ENCODE data around the gene RNF213.
"Not testable (repeated sequence)": the region's sequence is repeated elsewhere in the genome, so short reads cannot be mapped to it uniquely, and the experiment has no call there.

RNF213 gene

DNA sequence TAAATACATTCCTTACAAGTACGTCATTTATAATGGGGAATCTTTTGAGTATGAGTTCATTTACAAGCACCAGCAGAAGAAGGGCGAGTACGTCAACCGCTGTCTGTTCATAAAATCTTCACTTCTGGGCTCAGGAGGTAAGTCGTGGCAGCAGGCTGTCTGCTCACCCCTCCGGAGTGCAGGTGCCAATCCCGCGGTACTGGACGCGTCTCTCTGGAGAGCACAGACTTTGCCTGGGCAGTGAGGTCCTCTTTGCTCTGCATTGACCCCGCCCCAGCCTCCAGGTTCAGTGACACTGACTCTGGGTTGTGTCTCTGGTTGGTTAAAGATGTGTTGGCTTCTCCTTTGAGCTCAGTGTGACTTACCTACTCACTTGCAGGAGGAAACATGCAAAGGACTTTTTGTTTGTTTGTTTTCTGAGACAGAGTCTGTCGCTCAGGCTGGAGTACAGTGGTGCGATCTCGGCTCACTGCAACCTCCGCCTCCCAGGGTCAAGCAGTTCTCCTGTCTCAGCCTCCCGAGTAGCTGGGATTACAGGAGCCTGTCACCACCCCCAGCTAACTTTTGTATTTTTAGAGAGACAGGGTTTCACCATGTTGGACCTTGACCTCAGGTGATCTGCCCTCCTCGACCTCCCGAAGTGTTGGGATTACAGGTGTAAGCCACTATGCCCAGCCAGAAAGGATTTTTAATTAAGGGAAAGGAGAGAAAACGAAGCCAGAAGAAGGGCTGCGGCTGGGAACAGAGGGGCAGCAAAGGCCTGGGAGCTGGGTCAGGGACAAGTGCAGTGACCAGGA is 31.2 kb downstream of the RNF213 start:
- in situ Hi-C loops (cut with MboI; ENCODE audit: low sequenced_read_pairs), result no loop called here

DNA sequence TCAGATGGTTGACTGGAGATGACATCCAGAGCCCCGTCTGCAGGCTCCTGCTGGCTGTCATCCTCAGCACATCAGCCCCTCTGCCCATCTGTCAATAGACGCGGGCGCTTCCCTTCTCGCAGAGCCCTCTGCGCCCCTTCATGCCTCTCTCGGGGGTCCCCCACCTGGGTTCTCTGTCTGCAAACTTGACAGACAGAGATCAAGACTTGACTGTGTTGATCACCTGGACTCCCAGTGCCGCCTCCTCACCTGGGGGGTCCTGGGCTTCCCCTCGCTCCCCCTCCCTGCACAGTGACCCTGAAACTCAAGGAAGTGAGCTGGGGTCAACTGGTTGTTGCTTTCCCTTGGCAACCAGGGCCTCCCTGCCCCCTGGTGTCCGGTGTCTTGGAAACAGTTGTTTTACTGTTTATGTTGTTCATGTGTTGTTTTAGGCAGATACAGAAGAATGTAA is 31.9 kb downstream of the RNF213 start:
- in situ Hi-C loops (cut with MboI; ENCODE audit: low sequenced_read_pairs), result no loop called here

DNA sequence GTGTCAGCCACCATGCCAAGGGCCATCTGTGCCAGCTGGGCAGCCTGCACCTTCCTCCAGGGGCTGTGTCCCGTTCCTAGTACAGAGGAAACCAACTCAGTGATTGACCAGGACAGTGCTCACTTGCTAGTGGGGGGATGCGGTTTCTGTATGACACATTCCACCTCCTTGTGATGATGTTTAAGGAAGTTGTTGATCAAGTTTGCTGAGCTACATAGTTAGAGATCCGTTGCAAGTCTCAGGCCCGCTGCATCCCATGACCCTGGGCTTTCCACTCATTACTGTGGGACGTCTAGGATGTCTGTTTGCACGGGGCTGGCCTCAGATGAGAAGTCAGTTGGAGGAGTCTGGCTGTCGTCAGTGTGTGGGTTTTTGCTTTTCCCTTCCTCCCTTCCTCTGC is 33.6 kb downstream of the RNF213 start:
- in situ Hi-C loops (cut with MboI; ENCODE audit: low sequenced_read_pairs), result no loop called here

DNA sequence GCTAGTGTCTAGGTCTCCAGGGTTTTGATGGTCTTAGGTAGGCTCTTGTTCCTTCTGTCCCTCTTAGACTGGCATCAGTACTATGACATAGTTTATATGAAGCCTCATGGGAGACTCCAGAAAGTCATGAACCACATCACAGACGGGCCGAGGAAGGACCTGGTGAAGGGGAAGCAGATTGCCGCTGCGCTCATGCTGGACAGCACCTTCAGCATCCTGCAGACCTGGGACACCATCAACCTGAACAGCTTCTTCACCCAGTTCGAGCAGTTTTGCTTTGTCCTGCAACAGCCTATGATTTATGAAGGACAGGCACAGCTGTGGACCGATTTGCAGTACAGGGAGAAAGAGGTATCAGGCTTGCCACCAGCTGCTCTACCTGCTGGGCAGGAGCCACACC is 34.0 kb downstream of the RNF213 start:
- in situ Hi-C loops (cut with MboI; ENCODE audit: low sequenced_read_pairs), result no loop called here

DNA sequence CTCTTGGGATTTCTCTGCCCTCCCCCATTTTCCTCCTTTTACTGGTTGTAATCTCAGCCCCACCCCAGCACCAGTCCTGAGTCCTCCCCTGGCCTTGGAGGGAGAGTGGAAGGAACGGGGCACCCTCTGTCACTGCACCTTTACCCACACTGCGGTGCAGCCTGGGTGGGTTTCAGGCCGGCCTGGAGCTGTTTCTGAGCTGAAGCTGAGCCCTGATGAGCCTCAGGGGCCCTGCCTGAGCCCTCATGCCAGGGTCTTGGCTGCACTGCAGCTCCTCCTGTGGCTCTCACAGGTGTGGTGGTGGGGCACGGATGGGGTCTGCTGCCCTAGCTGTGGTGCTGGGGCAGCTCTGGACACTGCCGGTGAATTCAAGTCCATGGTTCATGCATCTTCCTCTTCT is 34.5 kb downstream of the RNF213 start:
- in situ Hi-C loops (cut with MboI; ENCODE audit: low sequenced_read_pairs), result no loop called here

DNA sequence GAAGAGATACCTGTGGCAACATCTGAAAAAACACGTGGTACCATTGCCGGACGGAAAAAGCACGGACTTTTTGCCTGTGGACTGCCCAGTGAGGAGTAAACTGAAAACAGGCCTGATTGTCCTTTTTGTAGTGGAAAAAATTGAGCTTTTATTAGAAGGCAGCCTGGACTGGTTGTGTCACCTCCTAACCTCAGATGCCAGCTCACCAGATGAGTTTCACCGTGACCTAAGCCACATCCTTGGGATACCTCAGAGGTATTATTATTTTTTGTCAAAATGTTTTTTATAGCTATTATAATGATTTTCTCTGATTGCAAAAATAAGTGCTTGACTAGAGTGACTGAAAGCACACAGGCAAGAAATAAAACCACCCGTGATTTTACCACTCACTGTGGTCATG is 34.9 kb downstream of the RNF213 start:
- in situ Hi-C loops (cut with MboI; ENCODE audit: low sequenced_read_pairs), result no loop called here

DNA sequence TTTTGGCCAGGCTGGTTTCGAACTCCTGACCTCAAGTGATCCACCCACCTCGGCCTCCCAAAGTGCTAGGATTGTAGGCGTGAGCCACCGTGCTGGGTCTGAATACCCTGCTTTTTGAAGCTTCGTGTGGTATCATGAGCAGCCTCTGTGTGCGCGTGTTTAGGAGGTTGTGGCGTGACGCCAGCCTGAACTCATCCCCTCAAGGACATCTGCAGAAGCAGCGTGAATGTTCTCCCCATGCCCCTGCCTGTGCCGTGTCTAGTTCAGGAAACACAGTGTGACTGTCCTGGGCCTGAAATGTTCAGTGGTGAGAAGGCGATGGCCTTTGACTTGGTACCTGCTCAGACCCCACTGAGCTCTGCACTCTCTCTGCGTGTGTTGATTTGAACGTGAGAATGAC is 35.6 kb downstream of the RNF213 start:
- in situ Hi-C loops (cut with MboI; ENCODE audit: low sequenced_read_pairs), result no loop called here

DNA sequence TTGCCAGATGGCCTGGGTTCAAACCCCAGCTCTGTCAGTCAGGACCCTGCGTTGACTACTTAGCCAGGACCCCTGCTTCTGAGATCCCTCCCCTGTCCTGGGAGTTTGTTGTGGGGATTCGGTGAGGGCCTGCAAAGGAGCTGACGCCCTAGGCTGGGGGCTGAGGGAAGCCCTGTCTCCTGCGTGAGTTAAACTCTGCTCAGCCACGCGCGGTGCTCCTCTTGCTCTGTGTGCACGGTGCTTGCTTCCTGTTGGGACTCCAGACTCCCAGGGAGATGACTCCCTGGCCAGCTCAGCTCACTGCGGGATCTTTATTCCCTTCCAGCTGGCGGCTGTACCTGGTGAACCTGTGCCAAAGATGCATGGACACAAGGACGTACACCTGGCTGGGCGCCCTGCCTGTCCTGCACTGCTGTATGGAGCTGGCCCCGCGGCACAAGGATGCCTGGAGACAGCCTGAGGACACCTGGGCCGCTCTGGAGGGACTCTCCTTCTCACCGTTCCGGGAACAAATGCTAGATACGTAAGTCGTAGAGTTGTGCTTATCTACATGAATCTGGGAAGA is 37.4 kb downstream of the RNF213 start:
- in situ Hi-C loops (cut with MboI; ENCODE audit: low sequenced_read_pairs), result no loop called here

DNA sequence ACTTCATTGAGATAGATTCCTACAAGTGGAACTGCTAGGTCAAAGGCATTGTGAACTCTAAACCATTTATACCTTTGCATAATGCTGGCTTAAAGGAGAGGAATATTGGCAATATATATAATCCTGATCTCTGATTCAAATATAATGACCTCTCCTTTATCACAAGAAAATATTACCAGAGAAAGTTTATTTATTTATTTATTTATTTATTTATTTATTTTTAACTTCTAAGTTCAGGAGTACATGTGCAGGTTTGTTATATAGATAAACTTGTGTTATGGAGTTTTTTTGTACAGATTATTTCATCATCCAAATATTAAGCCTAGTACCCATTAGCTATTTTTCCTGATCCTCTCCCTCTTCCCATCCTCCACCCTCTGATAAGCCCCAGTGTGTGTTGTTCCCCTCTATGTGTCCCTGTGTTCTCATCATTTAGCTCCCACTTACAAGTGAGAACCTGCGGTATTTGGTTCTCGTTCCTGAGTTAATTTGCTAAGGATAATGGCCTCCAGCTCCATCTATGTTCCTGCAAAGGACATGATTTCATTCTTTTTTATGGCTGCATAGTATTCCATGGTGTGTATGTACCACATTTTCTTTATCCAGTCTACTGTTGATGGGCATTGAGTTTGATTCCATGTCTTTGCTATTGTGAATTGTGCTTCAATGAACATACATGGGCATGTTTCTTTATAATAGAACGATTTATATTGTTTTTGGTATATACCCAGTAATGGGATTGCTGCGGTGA is 38.9 kb downstream of the RNF213 start:
- in situ Hi-C loops (cut with MboI; ENCODE audit: low sequenced_read_pairs), result not testable (repeated sequence)

DNA sequence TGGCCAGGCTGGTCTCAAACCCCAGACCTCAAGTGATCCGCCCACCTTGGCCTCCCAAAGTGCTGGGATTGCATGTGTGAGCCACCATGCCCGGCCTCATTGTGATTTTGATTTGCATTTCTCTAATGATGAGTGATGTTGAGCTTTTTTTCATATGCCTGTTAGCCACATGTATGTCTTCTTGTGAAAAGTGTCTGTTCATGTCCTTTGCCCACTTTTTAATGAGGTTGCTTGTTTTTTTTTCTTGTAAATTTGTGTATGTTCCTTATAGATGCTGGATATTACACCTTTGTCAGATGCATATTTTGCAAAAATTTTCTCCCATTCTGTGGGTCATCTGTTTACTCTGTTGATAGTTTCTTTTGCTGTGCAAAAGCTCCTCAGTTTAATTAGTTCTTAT is 40.1 kb downstream of the RNF213 start:
- in situ Hi-C loops (cut with MboI; ENCODE audit: low sequenced_read_pairs), result not testable (repeated sequence)

DNA sequence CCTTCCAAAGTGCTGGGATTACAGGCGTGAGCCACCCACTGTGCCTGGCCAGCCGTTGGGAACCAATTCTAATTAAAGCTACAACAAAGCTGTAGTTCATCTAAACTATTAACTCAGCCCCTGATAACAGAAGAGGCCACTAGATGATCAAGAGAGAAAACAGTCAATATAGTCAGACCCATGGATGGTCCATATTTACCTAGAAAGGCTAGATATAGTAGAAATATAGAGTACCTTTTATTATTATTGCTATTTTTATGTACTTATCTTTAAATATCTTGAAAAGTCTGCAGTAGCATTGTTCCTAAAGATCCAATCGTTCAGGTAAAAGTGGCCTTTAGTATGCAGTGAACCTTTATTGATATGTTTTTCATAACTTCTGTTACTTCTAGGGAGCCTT is 43.2 kb downstream of the RNF213 start:
- in situ Hi-C loops (cut with MboI; ENCODE audit: low sequenced_read_pairs), result no loop called here

DNA sequence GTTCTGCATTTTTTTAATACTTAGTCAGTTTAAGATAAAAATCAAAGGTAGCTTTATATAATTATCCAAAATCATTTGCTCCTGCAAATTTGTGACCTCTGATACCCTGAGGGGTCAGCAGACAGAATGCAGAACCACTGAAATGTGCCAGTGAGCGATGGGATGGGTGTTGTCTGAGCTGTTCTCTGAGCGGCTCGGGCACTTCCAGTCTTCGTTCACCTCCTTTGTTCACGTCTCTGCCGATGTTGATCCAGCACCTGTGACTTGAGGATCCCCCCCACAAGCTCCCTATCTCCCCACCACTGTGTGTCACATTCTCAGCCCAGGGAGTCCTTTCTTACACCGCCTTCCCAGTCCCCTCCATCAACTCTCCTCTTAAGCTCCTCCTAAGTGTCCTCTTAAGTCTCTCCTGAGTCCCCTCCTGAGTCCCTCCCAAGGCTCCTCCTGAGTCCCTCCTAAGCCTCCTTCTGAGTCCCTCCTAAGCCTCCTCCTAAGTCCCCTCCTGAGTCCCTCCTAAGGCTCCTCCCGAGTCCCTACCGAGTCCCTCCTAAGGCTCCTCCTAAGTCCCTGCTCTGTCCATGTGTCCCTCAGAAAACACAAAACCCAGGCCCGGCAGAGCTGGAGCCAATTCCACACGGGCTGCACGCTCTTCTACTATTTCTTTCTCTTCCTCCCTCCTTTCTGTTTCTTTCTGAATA is 47.5 kb downstream of the RNF213 start:
- in situ Hi-C loops (cut with MboI; ENCODE audit: low sequenced_read_pairs), result no loop called here

DNA sequence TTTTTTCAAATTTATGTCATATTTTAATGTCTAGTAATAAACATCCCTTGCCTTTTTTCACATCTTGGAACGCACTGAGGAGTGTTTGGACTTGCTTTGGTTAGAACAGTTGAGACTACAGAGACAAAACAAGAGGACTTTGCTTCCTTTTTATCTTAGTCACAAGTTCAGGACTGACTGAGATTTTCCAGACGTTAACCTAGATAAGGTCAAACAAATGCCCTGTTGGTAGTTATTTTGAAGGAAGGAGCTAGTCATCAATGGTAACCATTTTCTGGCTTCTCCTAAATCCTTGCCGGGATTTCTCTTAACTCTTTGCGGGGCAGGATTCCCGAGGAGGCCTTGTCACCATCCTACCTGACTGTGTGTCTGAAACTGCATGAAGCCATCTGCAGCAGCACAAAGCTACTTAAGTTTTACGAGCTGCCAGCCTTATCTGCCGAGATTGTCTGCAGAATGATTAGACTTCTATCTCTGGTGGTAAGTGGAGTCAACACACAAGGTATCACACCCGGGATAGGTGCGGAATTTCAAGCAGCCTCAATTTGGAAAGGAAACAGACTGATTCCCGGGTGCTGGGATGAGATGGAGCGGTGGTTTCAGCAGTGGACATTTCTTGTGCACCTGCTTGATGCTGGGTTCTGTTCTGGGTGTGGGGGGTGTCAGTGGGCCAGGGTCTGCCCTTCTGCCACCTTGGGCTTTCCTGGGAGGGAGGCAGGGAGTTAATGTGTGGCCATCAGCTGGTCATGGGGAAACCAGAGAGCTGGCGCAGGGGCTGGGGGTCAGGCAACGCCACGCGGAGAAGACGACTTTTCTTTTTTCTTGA is 48.3 kb downstream of the RNF213 start:
- in situ Hi-C loops (cut with MboI; ENCODE audit: low sequenced_read_pairs), result no loop called here

DNA sequence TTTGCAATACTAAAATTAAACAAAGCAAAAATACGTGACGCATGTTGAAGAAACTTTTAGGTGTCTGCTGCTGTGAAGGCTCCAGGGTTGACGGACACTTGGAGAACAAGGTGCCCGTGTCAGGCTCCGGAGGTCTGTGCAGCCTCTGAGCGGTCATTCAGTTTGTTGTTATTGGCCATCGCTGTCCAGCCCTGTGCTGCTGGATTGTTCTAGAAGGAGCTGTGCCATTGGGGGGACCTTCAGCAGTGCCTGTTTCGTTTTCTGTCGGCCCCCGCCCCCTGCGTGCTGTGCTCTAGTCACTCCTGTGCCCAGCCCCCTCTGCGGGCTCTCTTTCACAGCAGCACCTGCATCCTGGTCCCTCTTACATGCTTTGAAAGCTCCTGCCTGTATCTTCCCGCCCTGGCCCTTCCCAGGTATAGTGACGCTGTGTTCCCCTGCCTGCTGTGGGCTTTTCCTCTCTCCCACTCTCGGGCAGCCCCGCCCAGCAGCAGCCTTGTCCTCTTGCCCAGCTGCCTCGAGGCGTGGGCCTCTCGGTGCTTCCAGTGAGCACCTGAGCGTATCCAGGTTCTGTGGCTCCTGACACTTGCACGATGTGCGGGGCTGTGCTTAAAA is 50.7 kb downstream of the RNF213 start:
- in situ Hi-C loops (cut with MboI; ENCODE audit: low sequenced_read_pairs), result no loop called here

DNA sequence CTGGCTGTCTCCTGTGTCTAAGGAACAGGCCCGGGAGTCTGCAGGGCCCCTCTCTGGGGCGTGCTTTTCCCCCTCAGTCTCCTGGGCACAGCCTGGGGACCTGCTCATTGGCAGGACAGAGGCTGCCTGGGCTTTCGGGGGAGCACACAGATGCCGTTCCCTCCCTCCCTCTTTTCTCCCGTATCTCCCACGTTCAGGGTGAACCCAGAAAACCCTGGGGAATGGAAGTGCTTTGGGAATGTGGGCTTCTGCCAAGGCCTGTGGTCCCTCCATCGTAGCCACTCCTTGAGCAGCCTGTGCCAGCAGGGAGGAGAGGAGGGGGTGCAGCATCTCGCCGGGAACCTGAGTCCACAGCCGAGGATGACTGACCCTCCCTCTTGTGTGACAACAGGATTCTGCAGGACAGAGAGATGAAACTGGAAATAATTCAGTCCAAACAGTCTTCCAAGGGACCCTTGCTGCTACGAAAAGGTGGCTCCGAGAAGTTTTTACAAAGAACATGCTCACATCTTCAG is 52.0 kb downstream of the RNF213 start:
- in situ Hi-C loops (cut with MboI; ENCODE audit: low sequenced_read_pairs), result no loop called here

DNA sequence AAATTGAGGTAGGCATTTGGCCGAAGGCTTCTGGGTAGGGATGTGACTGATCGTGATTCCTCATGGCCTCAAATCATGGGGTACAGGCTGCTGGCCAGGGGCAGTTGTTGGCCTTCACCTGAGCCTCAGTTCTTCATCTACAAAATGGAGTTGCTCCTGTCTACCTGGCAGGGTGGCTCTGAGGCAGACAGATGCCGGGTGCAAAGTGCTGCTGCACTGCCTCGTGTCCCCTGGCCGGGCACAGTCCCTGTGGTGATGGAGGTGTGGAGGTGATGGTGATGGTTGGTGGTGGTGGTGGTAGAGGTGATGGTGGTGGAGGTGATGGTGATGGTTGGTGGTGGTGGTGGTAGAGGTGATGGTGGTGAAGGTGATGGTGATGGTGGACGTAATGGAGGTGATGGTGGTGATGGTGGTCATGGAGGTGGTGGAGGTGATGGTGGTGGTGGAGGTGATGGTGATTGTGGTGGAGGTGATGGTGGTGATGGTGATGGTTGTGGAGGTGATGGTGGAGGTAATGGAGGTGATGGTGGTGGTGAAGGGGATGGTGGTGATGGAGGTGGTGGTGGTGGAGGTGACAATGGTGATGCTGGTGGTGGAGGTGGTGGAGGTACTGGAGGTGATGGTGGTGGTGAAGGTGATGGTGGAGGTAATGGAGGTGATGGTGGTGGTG is 52.6 kb downstream of the RNF213 start:
- in situ Hi-C loops (cut with MboI; ENCODE audit: low sequenced_read_pairs), result no loop called here

DNA sequence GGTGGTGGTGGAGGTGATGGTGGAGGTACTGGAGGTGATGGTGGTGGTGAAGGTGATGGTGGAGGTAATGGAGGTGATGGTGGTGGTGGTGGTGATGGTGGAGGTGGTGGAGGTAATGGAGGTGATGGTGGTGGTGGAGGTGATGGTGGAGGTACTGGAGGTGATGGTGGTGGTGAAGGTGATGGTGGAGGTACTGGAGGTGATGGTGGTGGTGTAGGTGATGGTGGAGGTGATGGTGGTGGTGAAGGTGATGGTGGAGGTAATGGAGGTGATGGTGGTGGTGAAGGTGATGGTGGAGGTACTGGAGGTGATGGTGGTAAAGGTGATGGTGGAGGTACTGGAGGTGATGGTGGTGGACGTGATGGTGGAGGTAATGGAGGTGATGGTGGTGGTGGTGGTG is 53.3 kb downstream of the RNF213 start:
- in situ Hi-C loops (cut with MboI; ENCODE audit: low sequenced_read_pairs), result not testable (repeated sequence)

DNA sequence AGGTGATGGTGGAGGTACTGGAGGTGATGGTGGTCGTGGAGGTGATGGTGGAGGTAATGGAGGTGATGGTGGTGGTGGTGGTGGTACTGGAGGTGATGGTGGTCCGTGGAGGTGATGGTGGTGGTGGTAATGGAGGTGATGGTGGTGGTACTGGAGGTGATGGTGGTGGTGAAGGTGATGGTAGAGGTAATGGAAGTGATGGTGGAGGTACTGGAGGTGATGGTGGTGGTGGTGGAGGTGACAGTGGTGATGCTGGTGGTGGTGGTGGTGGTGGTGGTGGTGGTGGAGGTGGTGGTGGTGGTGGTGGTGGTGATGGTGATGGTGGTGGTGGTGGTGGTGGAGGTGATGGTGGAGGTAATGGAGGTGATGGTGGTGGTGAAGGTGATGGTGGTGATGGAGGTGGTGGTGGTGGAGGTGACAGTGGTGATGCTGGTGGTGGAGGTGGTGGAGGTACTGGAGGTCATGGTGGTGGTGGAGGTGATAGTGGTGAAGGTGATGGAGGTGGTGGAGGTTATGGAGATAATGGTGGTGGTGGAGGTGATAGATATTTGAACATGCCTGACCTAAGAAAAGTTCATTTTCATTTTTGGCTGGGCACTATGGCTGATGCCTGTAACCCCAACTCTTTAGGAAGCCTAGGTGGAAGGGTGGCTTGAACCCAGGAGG is 55.0 kb downstream of the RNF213 start:
- in situ Hi-C loops (cut with MboI; ENCODE audit: low sequenced_read_pairs), result no loop called here

DNA sequence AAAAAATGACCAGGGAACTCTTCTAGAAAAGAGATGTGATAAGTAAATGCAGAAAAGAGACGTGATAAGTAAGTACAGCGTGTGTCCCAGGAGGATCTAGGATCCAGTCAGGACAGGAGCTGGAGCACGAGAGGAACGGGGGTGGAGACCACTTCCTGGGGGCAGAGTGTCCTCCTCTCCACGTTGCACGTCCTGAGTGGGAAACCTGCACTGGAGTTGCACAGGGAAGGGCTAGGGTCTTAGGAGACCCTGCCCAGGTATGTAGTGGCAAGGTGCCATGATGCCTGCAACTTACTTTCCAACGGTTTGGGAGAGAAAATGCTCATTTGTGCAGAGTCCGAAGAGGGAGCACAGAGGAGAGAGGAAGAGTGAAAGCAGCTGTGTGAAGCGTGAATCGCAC is 55.8 kb downstream of the RNF213 start:
- in situ Hi-C loops (cut with MboI; ENCODE audit: low sequenced_read_pairs), result no loop called here

Data from hTERT RPE-1 (cell line).